ENCODE results near the gene ZNF224. TPM values are rescaled to one million over a fixed set of nuclear protein-coding genes. Genes with fewer than 3 reads are reported as not detected.

Gene ZNF224
- total RNA-seq, 1 experiment from 2014 or later: 17.3 TPM

GRCh38 chr19:44131955-44132354, 37.8 kb downstream of the ZNF224 start:
- no peak for DNase-seq (ENCODE audit: low spot score)

- DNase-seq (ENCODE audit: low spot score): peak; percentile 66
These were observed 47.3 kb downstream of the ZNF224 start, which contains the start of gene ZNF234 for GRCh38 chr19:44141191-44142058. Gene ZNF234, plus strand, starts transcription at chr19:44141554. Its CDS starts 3,079 bp downstream, at chr19:44144633.

GRCh38 chr19:44142059-44142433, 47.9 kb downstream of the ZNF224 start:
- DNase-seq (ENCODE audit: low spot score): no peak

GRCh38 chr19:44149776-44150175, 55.6 kb downstream of the ZNF224 start:
- no peak for DNase-seq (ENCODE audit: low spot score)

GRCh38 chr19:44151491-44151890, 57.3 kb downstream of the ZNF224 start:
- DNase-seq (ENCODE audit: low spot score): no peak

GRCh38 chr19:44156475-44156874, 62.3 kb downstream of the ZNF224 start:
- no peak for DNase-seq (ENCODE audit: low spot score)

Other genes starting within 250 kb of the ZNF224 start
- 2.1 and 3.5 TPM in 2 replicates for gene ZNF404, start 210.4 kb upstream of the ZNF224 start, total RNA-seq (2014; rRNA removed; shearing (Covaris generic))
- gene ZNF45, start 159.1 kb upstream of the ZNF224 start, total RNA-seq (2014; rRNA removed; shearing (Covaris generic)): 11.1 and 15.9 TPM in 2 replicates
- gene ZNF221, start 143.1 kb upstream of the ZNF224 start, total RNA-seq (2014; rRNA removed; shearing (Covaris generic)): 3.9 and 5.8 TPM in 2 replicates
- gene ZNF155, start 110.2 kb upstream of the ZNF224 start, total RNA-seq (2014; rRNA removed; shearing (Covaris generic)): 5.1 and 5.8 TPM in 2 replicates
- 6.0 and 6.3 TPM in 2 replicates for gene ZNF230, start 91.4 kb upstream of the ZNF224 start, total RNA-seq (2014; rRNA removed; shearing (Covaris generic))
- gene ZNF222, start 69.0 kb upstream of the ZNF224 start, total RNA-seq (2014; rRNA removed; shearing (Covaris generic)): 7.2 and 9.0 TPM in 2 replicates
- 3.8 and 4.5 TPM in 2 replicates for gene ZNF223, start 42.3 kb upstream of the ZNF224 start, total RNA-seq (2014; rRNA removed; shearing (Covaris generic))
- gene ZNF284, start 22.2 kb upstream of the ZNF224 start, total RNA-seq (2014; rRNA removed; shearing (Covaris generic)): 1.1 and 2.6 TPM in 2 replicates
- gene ZNF225, start 19.0 kb downstream of the ZNF224 start, total RNA-seq (2014; rRNA removed; shearing (Covaris generic)): 3.7 and 3.9 TPM in 2 replicates
- 10.5 and 13.2 TPM in 2 replicates for gene ZNF234, start 47.2 kb downstream of the ZNF224 start, total RNA-seq (2014; rRNA removed; shearing (Covaris generic))
- 23.8 and 30.3 TPM in 2 replicates for gene ZNF226, start 70.7 kb downstream of the ZNF224 start, total RNA-seq (2014; rRNA removed; shearing (Covaris generic))
- gene ZNF227, start 118.2 kb downstream of the ZNF224 start, total RNA-seq (2014; rRNA removed; shearing (Covaris generic)): 15.2 and 17.1 TPM in 2 replicates
- not detected in 2 replicates for gene ZNF233, start 165.5 kb downstream of the ZNF224 start, total RNA-seq (2014; rRNA removed; shearing (Covaris generic))
- gene ZNF235, start 210.7 kb downstream of the ZNF224 start, total RNA-seq (2014; rRNA removed; shearing (Covaris generic)): 3.3 and 4.2 TPM in 2 replicates

Measured in A172 (cell line).